DOHH2 (cell line): Measurements from ENCODE around the gene NOL3.
A peak's percentile ranks its signal among the peaks of the same experiment; 100 is the strongest.

Experiments used
- H3F3A ChIP-seq: fragments of 200-600 bp; sonication (generic), shearing (Covaris generic); 2 replicates; pipeline ENCODE4 v1.6.0; 2016; ENCODE audit warnings: antibody characterized with exemption, mild to moderate bottlenecking; ENCODE audit not compliant: control insufficient read depth, insufficient read depth
- H3K27ac ChIP-seq: fragments of 200-600 bp; sonication (generic); 2 replicates; pipeline ENCODE4 v1.5.1; 2014; ENCODE audit warnings: low read depth, mild to moderate bottlenecking, low read length, moderate library complexity
- H3K27me3 ChIP-seq: fragments of 200-600 bp; sonication (generic); 2 replicates; pipeline ENCODE4 v1.6.1; 2014; ENCODE audit warnings: mild to moderate bottlenecking, low read length, mixed read lengths; ENCODE audit not compliant: control insufficient read depth
- H3K36me3 ChIP-seq: fragments of 200-600 bp; sonication (generic); 2 replicates; pipeline ENCODE4 v1.6.1; 2014; ENCODE audit warnings: mild to moderate bottlenecking, low read length, moderate library complexity, mixed read lengths; ENCODE audit not compliant: control insufficient read depth
- H3K4me1 ChIP-seq: fragments of 200-600 bp; sonication (generic); 2 replicates; pipeline ENCODE4 v1.6.1; 2014; ENCODE audit warnings: mild to moderate bottlenecking, low read length, mixed read lengths; ENCODE audit not compliant: control insufficient read depth
- H3K4me2 ChIP-seq: fragments of 200-600 bp; sonication (generic); 2 replicates; pipeline ENCODE4 v1.6.0; 2014; ENCODE audit warnings: mild to moderate bottlenecking, low read length, moderate library complexity
- H3K4me3 ChIP-seq: fragments of 200-600 bp; sonication (generic); 2 replicates; pipeline ENCODE4 v1.5.1; 2014; ENCODE audit warnings: mild to moderate bottlenecking, low read length, mixed read lengths
- H3K79me2 ChIP-seq: fragments of 200-600 bp; sonication (generic); 2 replicates; pipeline ENCODE4 v1.6.1; 2014; ENCODE audit warnings: mild to moderate bottlenecking, low read length, mixed read lengths; ENCODE audit not compliant: control insufficient read depth
- H3K9me2 ChIP-seq: fragments of 200-600 bp; sonication (generic); replicated peaks from 2 replicates; pipeline ENCODE4 v1.6.1; 2014; ENCODE audit warnings: mild to moderate bottlenecking, low read length, mixed read lengths; ENCODE audit not compliant: control insufficient read depth
- H3K9me3 ChIP-seq: fragments of 200-600 bp; sonication (generic); 2 replicates; pipeline ENCODE4 v1.6.1; 2014; ENCODE audit warnings: antibody characterized with exemption, low read length, mixed read lengths; ENCODE audit not compliant: control insufficient read depth, insufficient read depth
- H4K20me1 ChIP-seq: fragments of 200-600 bp; sonication (generic); 2 replicates; pipeline ENCODE4 v1.6.0; 2014; ENCODE audit warnings: low read depth, mild to moderate bottlenecking, antibody characterized with exemption, low read length, moderate library complexity; ENCODE audit not compliant: control insufficient read depth, insufficient read depth
- CTCF ChIP-seq: fragments of 200-600 bp; sonication (generic); IDR thresholded peaks from one replicate; pipeline ENCODE4 v1.5.1; 2014; ENCODE audit warnings: antibody characterized with exemption, mild to moderate bottlenecking, low read depth, low read length; ENCODE audit not compliant: poor library complexity, severe bottlenecking
- EZH2phosphoT487 ChIP-seq: fragments of 200-600 bp; sonication (generic); IDR thresholded peaks from 2 replicates; pipeline ENCODE4 v1.6.1; 2017; ENCODE audit warnings: borderline replicate concordance, mild to moderate bottlenecking, antibody characterized with exemption, low read length, moderate library complexity, mixed read lengths

The NOL3 gene

GRCh38 chr16:67151431-67152097 is 18.8 kb upstream of the NOL3 start:
- no peak overlapping the region for H3K4me3 ChIP-seq
- 0 out of 2 replicates have a peak overlapping the region, but pooled peaks have one; percentile 49 for H3K4me2 ChIP-seq
- no peaks in the 10 kb centered on the region for H3K9me2 ChIP-seq
- H4K20me1 ChIP-seq = peaks cover under 1% of the 10 kb centered on the region; the same call in 1 of the 2 replicates
- no peak overlapping the region for H3K27ac ChIP-seq
- no peak for TF ChIP-seq CTCF
- H3F3A ChIP-seq = no peaks in the 10 kb centered on the region; the same call in 1 of the 2 replicates
- H3K9me3 ChIP-seq = no peaks in the 10 kb centered on the region
- H3K4me1 ChIP-seq = peaks cover 12% of the 10 kb centered on the region; the same call in 1 of the 2 replicates
- H3K36me3 ChIP-seq = peaks cover 14% of the 10 kb centered on the region; the same call in 1 of the 2 replicates
- H3K79me2 ChIP-seq = no peaks in the 10 kb centered on the region
- H3K27me3 ChIP-seq = peaks cover 20% of the 10 kb centered on the region

GRCh38 chr16:67154578-67155294 is 15.6 kb upstream of the NOL3 start:
- Histone ChIP-seq H3K27me3 (peaks cover 23% of the 10 kb centered on the region), H3K4me3 (0 out of 2 replicates have a peak overlapping the region, but pooled peaks have one; percentile 31), H3K4me1 (peaks cover 30% of the 10 kb centered on the region)

GRCh38 chr16:67155295-67156142 is 14.8 kb upstream of the NOL3 start:
- Histone ChIP-seq H3K27me3 (peaks cover 23% of the 10 kb centered on the region), H3K4me3 (0 out of 2 replicates have a peak overlapping the region, but pooled peaks have one; percentile 31), H3K9me3 (no peaks in the 10 kb centered on the region), H3K9me2 (no peaks in the 10 kb centered on the region), H4K20me1 (peaks cover 9% of the 10 kb centered on the region; the same call in 1 of the 2 replicates), H3F3A (peaks cover 13% of the 10 kb centered on the region), H3K79me2 (no peaks in the 10 kb centered on the region), H3K36me3 (no peaks in the 10 kb centered on the region), H3K27ac (no peak overlapping the region), H3K4me2 (peak overlapping the region; percentile 55), H3K4me1 (peaks cover 30% of the 10 kb centered on the region)
- TF ChIP-seq EZH2phosphoT487 (no peak), CTCF (peak; percentile 96)

More at GRCh38 chr16:67154578-67155294, 15.6 kb upstream of the NOL3 start:
- Histone ChIP-seq H3K27ac (no peak overlapping the region), H3K9me3 (no peaks in the 10 kb centered on the region), H3K9me2 (no peaks in the 10 kb centered on the region), H3K79me2 (no peaks in the 10 kb centered on the region), H3K36me3 (no peaks in the 10 kb centered on the region), H3F3A (peaks cover 13% of the 10 kb centered on the region), H3K4me2 (peak overlapping the region; percentile 55), H4K20me1 (peaks cover 9% of the 10 kb centered on the region; the same call in 1 of the 2 replicates)
- TF ChIP-seq EZH2phosphoT487 = no peak
- TF ChIP-seq CTCF = no peak
